Bone marrow (tissue), 2 donors: Measurements from ENCODE around the gene KCNQ4.

Experiments
- DNase-seq, 2 donors: peaks; one replicate each; lab custom pipeline; 2025; lab: John Stamatoyannopoulos, UW

Gene KCNQ4

GRCh38 chr1:40795811-40796586, 12.4 kb downstream of the KCNQ4 start:
- no peak for DNase-seq

GRCh38 chr1:40796939-40797667, 13.5 kb downstream of the KCNQ4 start:
- no peak for DNase-seq

GRCh38 chr1:40797668-40798010, 14.1 kb downstream of the KCNQ4 start:
- no peak for DNase-seq

- no peak for DNase-seq
Measured at GRCh38 chr1:40798366-40799281, 15.0 kb downstream of the KCNQ4 start.

GRCh38 chr1:40799351-40799867, 15.8 kb downstream of the KCNQ4 start:
- DNase-seq = no peak

GRCh38 chr1:40801742-40802077, 18.1 kb downstream of the KCNQ4 start:
- no peak for DNase-seq

GRCh38 chr1:40802078-40802741, 18.6 kb downstream of the KCNQ4 start:
- peak in 1 of 2 donors; percentile 44 for DNase-seq

- no peak for DNase-seq
Measured at GRCh38 chr1:40802742-40803113, 19.1 kb downstream of the KCNQ4 start.

GRCh38 chr1:40803447-40803846, 19.9 kb downstream of the KCNQ4 start:
- DNase-seq = no peak

- DNase-seq = no peak
Measured at GRCh38 chr1:40803902-40804301, 20.3 kb downstream of the KCNQ4 start.

GRCh38 chr1:40806240-40806639, 22.7 kb downstream of the KCNQ4 start:
- DNase-seq = no peak

- DNase-seq = no peak
Measured at GRCh38 chr1:40806731-40807695, 23.4 kb downstream of the KCNQ4 start.

GRCh38 chr1:40808002-40808401, 24.4 kb downstream of the KCNQ4 start:
- no peak for DNase-seq

- no peak for DNase-seq
Measured at GRCh38 chr1:40808444-40808843, 24.9 kb downstream of the KCNQ4 start.

- no peak for DNase-seq
Measured at GRCh38 chr1:40808909-40809308, 25.3 kb downstream of the KCNQ4 start.

GRCh38 chr1:40810927-40811326, 27.3 kb downstream of the KCNQ4 start:
- no peak for DNase-seq

- DNase-seq = no peak
Measured at GRCh38 chr1:40815420-40815819, 31.8 kb downstream of the KCNQ4 start.

GRCh38 chr1:40817791-40818263, 34.2 kb downstream of the KCNQ4 start:
- DNase-seq = no peak

- DNase-seq = peak in 1 of 2 donors; percentile 14
Measured at GRCh38 chr1:40818264-40818961, 34.8 kb downstream of the KCNQ4 start.

- no peak for DNase-seq
Measured at GRCh38 chr1:40819101-40819500, 35.5 kb downstream of the KCNQ4 start.
